C4-2B (cell line): Measurements from ENCODE around the gene GOT1.

ENCODE experiments used
- CTCF ChIP-seq: fragments of 450-650 bp; conservative IDR thresholded peaks from 2 replicates; pipeline ENCODE4 v1.5.1; 2017; ENCODE audit warnings: mild to moderate bottlenecking
- ZFX ChIP-seq: fragments of 450-650 bp; IDR thresholded peaks from 2 replicates; pipeline ENCODE4 v1.6.1; 2017

- no peak for TF ChIP-seq CTCF
- no peak for TF ChIP-seq ZFX
Observed at GRCh38 chr10:99372546-99373271, 57.7 kb downstream of the GOT1 start.
